Myometrial cell (primary cell): ENCODE measurements around the gene MYO6. TPM values are rescaled to one million over a fixed set of nuclear protein-coding genes. Genes with fewer than 3 reads are reported as not detected.

ENCODE experiments used
- total RNA-seq: library from RNA; depleted of rRNA; stranded (reverse); fragments of >200 nt; gene quantifications from 2 replicates; pipeline ENCODE4 v1.2.3, GENCODE V29; 2015

The MYO6 gene
- 8.9 and 10.5 TPM in 2 replicates for total RNA-seq

DNA sequence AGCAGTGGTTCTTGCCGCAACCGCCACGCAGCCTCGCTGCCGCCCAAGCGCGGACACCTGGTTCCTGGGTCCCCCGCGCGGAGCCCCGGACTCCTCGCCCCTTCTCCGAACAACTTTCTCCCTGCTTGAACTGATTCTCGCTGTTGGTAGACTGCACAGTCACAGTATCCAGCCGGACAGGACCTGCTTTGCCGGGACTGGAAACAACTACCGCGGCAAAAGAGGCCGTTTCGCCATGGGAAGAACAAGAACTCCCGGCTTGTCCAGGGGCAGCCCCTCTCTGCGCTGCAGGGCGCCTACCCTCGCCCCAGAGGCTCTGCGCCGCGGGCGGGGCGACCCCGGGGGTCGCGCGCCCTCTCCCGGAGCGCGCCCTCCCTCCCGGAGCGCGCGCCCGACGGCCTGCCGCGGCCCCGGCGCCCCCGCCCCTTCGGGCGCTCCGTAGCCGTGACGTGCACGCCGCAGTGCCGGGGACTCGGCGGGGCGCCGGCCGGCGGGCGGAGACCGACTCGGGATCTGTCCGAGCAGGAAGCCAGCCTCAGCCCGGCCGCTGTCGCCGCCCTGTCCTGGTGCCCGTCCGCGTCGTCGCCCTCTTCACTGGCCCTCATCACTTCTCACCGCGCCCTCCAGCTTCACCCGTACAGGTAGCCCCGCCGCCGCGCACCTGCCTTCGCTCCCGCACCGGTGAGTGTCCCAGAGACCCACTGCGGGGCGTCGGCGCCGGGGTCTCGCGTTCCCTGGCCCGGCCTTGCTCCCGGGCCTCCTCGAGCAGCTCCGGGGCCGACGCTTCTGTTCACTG lies at the start of gene MYO6:
TSS of gene MYO6 (plus strand) at position 497 of the 796 bp plus-strand sequence. CDS start 68,309 bp downstream, outside the sequence.

Other genes starting within 250 kb of the MYO6 start
- 35.2 and 49.3 TPM in 2 replicates for gene SENP6, start 147.4 kb upstream of the MYO6 start, total RNA-seq